ENCODE results near the gene NT5DC4.
A peak's percentile ranks its signal among the peaks of the same experiment; 100 is the strongest.

Gene NT5DC4

DNA sequence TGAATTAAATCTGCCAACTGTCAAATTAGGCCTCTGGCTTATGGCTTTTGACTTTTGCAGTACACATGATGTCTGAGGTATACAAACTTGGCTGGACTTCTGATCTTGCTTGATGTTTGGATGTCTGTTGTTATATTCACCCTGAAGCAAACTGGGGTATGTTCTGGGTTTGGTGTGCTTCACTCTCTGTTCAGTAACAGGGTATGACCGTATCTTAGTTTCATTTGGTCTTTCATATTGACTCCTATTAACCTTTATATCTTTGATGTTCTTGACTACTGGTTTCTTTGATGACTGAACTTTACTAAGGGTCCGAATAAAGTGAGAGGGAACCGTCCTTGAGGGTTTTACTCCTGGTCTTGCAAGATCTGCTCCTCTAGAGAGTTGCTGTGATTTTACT lies 35.4 kb downstream of the NT5DC4 start:
- no peak for DNase-seq

DNA sequence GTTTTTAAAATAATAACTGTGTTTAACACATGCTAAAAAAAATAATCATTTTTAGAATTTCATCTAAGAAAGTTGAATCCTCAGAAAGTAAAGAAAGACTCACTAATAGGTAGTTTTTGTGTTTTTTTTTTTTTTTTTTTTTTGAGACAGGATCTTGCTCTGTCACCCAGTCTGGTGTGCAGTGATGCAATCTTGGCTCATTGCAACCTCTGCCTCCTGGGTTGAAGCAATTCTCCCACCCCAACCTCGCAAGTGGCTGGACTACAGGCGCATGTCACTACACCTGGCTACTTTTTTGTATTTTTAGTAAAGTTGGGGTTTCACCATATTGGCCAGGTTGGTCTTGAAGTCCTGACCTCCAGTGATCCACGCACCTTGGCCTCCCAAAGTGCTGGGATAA lies 36.4 kb downstream of the NT5DC4 start:
- peak in 1 of 2 donors; percentile 28 for DNase-seq

GRCh38 chr2:112758711-112759110 lies 37.9 kb downstream of the NT5DC4 start:
- DNase-seq = no peak

DNA sequence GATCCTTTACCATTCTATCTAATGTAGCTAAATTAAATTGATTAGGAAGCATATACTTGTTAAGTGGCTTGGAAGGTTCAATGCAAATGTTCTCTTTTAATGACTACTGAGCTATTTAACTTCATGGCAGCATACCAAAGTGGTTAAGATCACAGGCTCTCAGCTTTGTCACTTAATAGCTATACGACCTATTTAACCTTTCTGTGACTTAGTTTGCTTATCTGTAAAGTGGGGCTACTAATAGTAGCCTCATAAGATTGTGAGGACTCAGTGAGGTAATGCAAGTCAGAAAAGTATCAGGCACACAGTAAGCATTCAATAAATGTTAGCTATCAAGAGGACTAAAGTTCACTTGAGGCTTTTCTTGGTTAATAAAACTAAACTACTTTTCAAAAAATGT lies 39.3 kb downstream of the NT5DC4 start:
- DNase-seq = no peak

- DNase-seq = no peak
These were observed 41.5 kb downstream of the NT5DC4 start for GRCh38 chr2:112762276-112762675.

DNA sequence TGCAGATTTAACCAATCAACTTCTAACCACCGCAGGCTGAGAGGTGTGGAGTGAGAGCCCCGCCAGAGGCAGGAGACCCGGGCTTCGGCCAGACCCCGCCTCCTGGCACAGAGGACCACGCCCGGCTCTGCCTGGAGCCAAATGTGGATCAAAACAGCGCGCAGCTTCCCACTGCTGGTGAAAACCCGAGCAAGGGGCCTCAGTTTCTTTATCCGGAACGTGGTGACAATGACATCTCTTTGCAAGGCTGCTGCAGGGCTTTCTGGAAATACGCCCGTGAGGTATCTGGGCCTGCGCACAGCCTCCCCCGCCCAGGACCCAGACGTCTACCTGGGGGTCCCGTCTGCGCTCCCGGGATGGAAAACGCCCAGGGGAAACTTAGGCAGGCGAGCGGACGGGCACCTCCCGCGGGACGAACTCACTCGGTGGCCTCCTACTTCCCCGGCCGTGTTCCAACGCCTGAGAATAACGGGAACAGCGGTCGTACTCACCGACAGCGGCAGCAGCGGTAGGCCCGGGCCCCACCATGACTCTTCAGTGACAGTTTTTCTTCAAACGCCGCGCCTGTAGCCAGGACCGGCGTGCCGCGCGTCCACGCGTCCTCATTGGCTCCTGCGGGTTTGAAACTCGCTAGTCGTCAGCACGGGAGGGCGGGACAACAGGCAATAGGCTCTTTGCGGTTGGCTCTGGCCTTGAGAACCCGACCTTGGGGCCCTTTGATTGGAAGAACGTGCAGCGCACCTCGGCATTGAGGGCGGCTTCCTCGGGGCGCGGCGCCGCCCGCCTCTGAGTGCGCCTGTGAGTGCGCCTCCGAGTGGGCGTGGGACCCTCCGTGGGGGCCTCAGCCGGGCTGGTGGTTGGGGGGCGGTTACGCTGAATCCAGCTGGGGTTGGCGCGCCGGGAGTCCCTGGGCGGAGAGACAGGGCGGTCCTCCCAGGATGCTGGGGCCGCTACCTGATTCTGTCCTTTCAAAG lies 43.5 kb downstream of the NT5DC4 start, which contains the start of gene CKAP2L:
Gene CKAP2L (minus strand): TSS at position 539 of the 974 bp plus-strand sequence. CDS start 11 bp downstream, at position 528.
- peak; percentile 95 to 96 for DNase-seq

DNA sequence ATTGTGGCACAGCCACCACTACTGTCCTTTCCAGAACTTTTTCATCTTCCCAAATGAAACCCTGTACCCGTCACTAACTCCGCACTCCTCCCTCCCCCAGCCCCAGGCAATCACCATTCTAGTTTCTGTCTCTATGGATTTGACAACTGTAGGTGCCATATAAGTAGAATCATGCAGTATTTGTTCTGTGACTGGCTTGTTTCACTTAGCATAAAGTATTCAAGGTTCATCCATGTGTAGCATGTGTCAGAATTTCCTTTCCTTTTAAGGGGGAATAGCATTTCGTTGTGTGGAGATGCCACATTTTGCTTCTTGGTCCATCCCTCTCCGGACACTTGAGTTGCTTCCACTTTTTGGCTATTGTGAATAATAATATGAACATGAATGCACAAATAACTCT lies 44.4 kb downstream of the NT5DC4 start:
- no peak for DNase-seq

DNA sequence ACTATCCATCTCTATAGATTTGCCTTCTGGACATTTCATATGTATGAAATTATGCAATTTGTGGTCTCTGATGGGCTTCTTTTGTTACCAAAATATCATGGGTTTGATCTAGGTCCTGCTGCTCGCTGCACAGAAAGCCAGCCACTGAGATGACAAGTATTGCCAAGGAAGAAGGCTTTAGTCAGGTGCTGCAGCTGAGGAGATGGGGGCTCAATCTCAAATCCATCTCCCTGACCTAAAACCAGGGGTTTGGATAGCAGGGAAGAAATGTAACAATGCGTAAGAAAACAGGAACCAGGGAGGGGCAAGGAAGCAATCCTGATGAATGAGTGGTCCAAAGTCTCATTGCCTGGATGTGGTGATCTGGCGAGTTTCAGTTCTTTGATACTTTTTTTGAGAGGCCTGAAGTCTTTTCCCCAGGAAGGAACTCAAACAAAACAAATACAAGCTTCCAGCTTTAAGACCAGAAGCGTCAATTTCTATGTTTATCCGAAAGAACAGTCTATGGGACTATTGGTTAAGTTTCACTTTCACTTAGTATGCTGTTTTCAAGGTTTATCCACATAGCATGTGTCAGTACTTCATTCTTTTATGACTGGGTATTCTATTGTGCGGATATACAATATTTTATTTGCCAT lies 47.0 kb downstream of the NT5DC4 start:
- peak in 1 of 2 donors; percentile 43 for DNase-seq

- no peak for DNase-seq
These were observed 47.6 kb downstream of the NT5DC4 start for GRCh38 chr2:112768432-112768831.

DNA sequence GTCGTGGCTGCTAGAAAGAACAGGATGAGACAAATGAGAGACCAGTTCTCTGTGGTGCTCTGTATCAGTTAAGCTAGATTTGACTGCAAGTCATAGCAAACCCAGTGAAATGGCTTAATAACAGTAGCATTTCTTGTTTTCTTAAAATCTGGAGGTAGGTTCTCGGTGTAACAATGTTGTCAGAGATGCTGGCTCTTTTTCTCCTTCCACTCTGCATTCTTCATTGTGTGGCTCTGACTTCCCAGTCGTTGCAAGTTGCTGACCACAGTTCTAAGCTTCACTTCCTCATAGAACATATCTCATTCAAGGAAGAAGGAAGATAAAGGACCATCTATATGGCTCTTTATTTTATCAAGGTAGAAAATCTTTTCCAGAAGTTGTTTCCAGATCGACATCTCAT lies 51.5 kb downstream of the NT5DC4 start:
- DNase-seq = no peak

DNA sequence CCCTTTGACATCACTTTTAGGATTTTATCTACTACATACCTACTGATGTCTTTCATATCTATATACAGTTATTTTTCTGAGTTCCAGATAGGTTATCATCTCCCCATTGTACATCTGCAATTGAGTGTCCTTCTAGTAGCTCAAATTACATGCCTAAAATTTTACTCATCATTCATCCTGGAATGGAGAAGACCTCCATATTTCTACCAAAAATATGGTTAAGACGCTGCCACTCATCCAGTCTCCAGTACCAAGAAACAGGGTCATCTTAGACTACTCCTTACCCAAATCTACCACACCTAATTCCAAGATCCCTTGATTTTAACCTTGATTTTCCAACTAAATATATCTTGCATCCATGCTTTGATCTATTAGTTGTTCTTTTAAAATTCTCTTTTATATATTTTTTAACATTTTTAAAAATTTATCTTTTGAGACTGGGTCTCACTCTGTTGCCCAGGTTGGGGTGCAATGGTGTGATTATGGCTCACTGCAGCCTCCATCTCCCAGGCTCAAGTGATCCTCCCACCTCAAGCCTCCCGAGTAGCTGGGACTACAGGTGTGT lies 52.2 kb downstream of the NT5DC4 start:
- no peak for DNase-seq

DNA sequence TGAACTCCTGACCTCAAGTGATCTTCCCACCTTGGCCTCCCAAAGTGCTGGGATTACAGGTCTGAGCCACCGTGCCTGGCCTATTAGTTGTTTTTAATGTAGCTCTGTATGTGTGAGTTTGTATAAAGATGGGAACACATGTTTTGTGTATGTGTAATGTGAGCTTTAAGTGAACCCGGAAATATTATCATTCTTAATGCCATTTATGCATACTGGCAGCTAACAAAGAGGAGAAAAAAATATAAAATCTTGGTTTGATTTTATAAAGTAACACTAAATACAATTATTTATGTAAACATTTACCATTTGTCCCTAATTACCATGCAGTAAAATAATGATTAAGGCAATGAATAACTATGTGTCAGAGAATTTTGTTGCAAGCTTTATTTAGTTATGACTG lies 52.7 kb downstream of the NT5DC4 start:
- DNase-seq = no peak

GRCh38 chr2:112774536-112775285 lies 53.9 kb downstream of the NT5DC4 start:
- no peak for DNase-seq

GRCh38 chr2:112776113-112776512 lies 55.3 kb downstream of the NT5DC4 start:
- no peak for DNase-seq

DNA sequence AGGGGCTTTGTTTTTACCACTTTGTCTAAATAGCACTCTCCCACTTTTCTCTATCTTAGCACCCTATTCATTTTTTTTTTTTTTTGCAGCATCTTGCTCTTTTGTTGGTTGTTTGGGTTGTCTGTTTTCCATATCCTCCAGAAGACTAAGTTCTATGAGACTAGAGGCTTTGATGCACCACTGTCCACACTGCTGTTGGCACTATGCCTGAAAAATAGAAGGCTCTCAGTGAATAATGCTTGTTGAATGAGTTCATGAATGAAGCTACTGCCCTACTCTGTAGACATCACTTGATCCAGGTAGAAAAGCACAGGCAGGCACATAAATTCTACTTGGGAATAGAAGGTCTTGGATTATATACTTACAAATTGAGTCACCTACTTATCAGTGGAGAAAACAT lies 56.2 kb downstream of the NT5DC4 start:
- no peak for DNase-seq

DNA sequence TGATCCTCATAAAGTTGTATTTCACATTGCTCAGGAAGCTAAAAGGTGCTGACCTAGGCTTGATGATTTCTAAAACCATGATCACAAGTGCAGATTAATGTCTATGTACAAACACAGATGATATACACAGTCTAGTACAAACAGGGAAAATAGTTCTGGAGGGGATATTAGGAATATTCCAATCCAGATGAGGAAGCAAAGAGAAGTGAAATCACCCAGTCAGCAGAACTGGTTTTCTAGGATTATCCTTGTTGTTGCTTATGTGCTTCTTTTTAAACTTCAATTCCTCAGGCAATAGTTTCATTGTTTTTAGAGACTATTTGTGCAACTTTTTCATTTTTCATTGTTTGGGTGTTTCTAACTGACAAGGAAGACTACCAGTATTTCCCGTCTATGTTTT lies 58.8 kb downstream of the NT5DC4 start:
- no peak for DNase-seq

DNA sequence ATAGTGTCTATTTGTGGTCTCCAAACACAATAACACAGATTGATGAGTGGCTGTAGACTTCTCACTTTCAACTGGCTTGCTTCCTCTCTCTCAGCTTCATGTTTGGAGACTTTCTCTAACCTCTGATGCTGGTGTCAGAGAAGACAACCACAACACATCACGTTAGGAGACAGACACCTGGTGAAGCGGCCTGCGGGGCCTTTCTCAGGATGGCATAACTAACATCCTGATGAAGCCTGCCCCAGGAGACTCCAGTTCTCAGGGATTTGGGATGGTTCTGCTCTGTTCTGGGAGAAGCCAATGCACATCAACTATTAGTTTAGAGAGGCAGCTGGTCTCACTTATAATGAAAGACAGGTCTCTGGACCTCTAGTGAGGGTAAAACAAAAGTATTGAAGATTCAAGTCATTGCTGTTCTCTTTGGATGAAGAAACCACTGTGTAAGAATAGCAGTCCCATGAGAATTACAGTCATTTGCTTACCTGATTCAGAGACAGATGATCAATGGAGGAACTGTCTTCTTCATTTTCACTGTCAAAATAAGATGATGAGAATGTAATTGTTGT lies 61.5 kb downstream of the NT5DC4 start:
- no peak for DNase-seq

GRCh38 chr2:112783187-112783714 lies 62.4 kb downstream of the NT5DC4 start:
- DNase-seq = no peak

DNA sequence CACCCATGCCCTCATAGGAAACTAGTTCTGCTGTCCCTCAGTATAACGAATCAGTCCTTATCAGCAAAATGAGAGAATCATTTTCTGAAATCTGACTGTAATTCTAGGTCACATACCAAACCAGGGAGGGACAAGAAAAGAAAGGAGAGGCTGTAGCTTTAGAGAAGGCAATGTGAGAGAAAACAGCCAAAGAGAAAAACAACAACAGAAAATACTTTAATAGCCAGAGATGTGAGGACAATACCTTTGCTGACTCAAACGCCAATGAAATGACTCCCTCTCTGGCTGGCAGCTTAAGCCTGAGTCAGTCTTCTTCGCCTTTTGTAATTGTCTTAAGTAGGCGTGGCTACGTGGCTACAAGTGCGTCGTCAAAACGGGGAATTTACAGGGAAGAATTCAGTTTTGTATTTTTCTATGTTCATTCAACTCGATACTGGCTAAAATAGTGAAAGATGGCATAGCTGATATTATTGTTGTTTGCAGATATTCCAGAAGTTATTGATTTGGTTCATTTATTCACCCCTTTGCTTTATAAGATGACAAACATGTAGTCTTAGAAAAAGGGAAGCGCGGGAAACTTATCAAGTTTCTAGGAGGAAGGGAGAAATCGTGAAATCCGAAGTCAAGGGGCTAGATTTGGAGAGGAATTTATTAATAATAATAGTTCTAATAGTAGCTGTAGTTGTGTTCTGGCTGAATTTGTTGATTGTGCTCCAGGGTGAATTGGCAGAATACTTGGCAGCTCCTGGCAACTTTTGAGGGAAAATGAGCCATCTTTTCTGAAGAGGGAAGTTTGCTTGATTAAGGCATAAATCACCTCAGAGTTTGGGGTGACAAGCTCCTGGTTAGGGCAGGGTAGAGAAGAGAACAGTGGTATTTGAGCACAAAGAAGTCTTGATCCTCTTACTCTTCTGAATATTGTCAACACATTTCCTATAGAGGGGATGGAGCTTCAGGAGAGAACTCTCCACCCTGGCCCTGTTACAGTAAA lies 63.7 kb downstream of the NT5DC4 start, which contains the start of gene IL1A:
Gene IL1A (minus strand): TSS at position 295 of the 991 bp plus-strand sequence. CDS start 723 bp downstream, outside the sequence.
- peak in 1 of 2 donors; percentile 43 for DNase-seq

DNA sequence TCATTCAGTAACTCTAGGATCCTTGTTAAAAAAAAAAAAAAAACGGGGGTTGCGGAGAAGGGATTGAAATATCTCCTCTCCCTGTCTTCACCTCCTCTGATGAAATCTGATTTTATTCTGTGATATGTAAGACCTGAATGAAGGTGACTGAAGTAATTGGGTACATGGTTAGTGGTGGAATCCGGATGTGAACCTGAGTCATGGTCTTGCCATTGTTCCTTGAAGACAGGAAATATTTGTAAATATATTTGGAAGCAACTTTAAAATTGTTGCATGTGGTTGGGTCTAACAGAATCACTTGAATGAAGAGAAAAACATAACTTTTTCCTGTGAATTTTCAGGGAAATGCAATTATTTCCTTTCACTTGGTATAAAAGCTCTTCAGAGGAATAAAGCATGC lies 66.5 kb downstream of the NT5DC4 start:
- DNase-seq = no peak
